Measurements from ENCODE around the gene RXRA.

DNA sequence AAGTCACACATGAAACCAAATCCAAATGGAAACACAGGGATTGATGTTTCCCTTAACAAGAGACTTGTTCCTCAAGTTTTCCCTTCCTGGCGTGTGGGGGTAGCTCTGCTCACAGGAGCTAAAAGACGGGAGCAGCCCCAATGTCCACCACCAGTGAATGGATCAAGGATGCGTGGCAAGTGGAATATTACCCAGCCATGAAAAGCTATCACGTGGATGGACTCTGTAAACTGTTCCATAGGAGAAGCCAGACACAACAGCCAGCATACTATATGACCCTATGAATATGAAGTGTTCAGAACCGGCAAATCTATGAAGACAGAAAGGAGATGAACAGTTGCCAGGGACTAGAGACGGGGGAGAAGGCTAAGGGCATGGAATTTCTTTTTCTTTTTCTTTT, 28.3 kb upstream of the RXRA start:
- TF ChIP-seq, protein P1, sequence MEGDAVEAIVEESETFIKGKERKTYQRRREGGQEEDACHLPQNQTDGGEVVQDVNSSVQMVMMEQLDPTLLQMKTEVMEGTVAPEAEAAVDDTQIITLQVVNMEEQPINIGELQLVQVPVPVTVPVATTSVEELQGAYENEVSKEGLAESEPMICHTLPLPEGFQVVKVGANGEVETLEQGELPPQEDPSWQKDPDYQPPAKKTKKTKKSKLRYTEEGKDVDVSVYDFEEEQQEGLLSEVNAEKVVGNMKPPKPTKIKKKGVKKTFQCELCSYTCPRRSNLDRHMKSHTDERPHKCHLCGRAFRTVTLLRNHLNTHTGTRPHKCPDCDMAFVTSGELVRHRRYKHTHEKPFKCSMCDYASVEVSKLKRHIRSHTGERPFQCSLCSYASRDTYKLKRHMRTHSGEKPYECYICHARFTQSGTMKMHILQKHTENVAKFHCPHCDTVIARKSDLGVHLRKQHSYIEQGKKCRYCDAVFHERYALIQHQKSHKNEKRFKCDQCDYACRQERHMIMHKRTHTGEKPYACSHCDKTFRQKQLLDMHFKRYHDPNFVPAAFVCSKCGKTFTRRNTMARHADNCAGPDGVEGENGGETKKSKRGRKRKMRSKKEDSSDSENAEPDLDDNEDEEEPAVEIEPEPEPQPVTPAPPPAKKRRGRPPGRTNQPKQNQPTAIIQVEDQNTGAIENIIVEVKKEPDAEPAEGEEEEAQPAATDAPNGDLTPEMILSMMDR (IDR thresholded peaks at IDR 0.05): no peak
- no peak for TF ChIP-seq POLR2A (IDR thresholded peaks at IDR 0.05)
